Tibial nerve (tissue), 3 donors: ENCODE data around the gene EPG5.

ENCODE experiments used
- CTCF ChIP-seq, 5 experiments: fragments of 200-600 bp in 3 of 5; fragments of 450-650 bp in 2 of 5; sonication (generic) in 3 of 5; IDR thresholded peaks; one replicate each; pipeline ENCODE4 v1.5.1; 2016 to 2019; ENCODE audit warnings: antibody characterized with exemption in 5 of 5, mild to moderate bottlenecking in 3 of 5, moderate library complexity in 2 of 5
- POLR2A ChIP-seq, 2 donors: fragments of 450-650 bp; IDR thresholded peaks; one replicate each; pipeline ENCODE4 v1.6.1; 2017; ENCODE audit warnings: antibody characterized with exemption in 2 of 2, mild to moderate bottlenecking in 2 of 2, moderate library complexity in 2 of 2

- TF ChIP-seq CTCF (IDR thresholded peaks at IDR 0.05) (no peak), POLR2A (IDR thresholded peaks at IDR 0.05) (no peak)
These were observed 53.9 kb downstream of the EPG5 start for GRCh38 chr18:45913276-45913675.
